ENCODE results near the gene ZBTB20. TPM values are rescaled to one million over a fixed set of nuclear protein-coding genes. Genes with fewer than 3 reads are reported as not detected.
A peak's percentile ranks its signal among the peaks of the same experiment; 100 is the strongest.

The ZBTB20 gene
- total RNA-seq, 1 donor from 2014 or later: 91.2 TPM

- Mint-ChIP-seq H3K27ac (no peak overlapping the region), H3K9me3 (peaks cover 8% of the 10 kb centered on the region), H3K4me3 (no peak overlapping the region), H3K27me3 (no peaks in the 10 kb centered on the region), H3K36me3 (ENCODE audit: low read depth) (no peaks in the 10 kb centered on the region), H3K4me1 (peaks cover 22% of the 10 kb centered on the region)
- no peak for DNase-seq
- no peak for TF ChIP-seq CTCF (IDR thresholded peaks at IDR 0.05)
- POLR2A ChIA-PET: interaction anchor here (0.6 kb wide), 1 partner anchor 113 kb away, joined by 8 read pairs; no protein-coding TSS in a partner anchor
- ATAC-seq (ENCODE audit: low read depth): no peak
- intact Hi-C loops (cut with micrococcal nuclease): no loop called here
- CTCF ChIA-PET: no interaction called here
Measured at GRCh38 chr3:114538211-114538610, 608.9 kb downstream of the ZBTB20 start.

DNA sequence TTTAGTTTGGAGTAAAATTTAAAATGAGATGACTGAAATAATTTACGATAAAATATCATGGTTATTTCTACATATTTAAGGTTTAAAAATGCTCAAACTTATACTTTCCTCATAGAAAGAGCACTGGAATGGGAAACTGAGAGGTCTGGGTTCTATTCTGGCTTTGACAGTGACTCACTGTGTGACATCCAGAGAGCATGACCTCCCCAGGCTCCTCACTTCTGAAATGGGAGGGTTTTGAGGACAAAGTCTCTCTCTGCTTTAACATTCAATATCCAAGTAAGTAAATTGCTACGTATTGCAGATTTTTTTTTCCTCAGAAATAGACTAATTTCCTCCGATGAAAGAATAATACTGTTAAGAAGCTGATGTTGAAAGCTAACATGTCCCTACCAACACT lies 618.6 kb downstream of the ZBTB20 start:
- ATAC-seq (ENCODE audit: low read depth) (no peak), DNase-seq (no peak)
- TF ChIP-seq CTCF (IDR thresholded peaks at IDR 0.05): no peak
- H3K27ac Mint-ChIP-seq: no peak overlapping the region
- intact Hi-C loops (cut with micrococcal nuclease): loop anchor here (2.0 kb wide), 1 partner anchor 14 kb away; no protein-coding TSS in a partner anchor
- no peak overlapping the region for H3K4me3 Mint-ChIP-seq
- H3K4me1 Mint-ChIP-seq: peaks cover 4% of the 10 kb centered on the region
- H3K36me3 Mint-ChIP-seq (ENCODE audit: low read depth): peaks cover 14% of the 10 kb centered on the region
- CTCF ChIA-PET: interaction anchor here (0.7 kb wide), 1 partner anchor 438 kb away, joined by 3 read pairs; no protein-coding TSS in a partner anchor
- peaks cover 4% of the 10 kb centered on the region for H3K9me3 Mint-ChIP-seq
- H3K27me3 Mint-ChIP-seq: no peaks in the 10 kb centered on the region
- POLR2A ChIA-PET: interaction anchor here (0.7 kb wide), 2 partner anchors 96 to 128 kb away, joined by 6 to 7 read pairs; no protein-coding TSS in a partner anchor

DNA sequence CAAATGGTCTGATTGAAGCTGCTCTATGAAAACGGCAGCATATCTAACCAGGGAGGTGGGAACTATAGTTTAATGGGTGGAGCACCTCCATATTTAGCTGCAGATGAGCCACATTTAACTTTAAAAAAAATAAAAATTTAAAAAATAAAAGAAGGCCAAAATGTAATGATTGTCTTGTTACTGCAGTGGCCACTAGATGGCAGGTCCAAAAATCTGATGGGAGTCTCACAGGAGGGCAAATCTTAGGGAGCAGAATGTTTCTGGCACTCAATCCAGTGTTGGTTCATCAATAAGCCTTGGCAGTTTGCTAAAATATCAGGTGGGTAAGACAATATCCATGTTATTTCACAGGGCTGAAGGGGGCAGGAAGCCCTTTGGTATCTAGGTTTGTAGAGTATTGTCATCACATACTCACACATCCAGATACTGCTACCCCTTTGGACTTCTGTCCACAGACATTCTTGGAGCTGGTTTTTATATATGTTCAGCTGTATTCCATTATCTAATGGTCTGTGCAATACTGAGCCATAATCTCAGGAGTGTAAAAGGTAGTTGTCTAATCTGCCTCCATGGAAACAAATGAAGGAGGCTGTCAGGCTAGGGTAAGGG lies 619.9 kb downstream of the ZBTB20 start:
- H3K4me3 Mint-ChIP-seq: no peak overlapping the region
- intact Hi-C loops (cut with micrococcal nuclease): no loop called here
- no peak for ATAC-seq (ENCODE audit: low read depth)
- no peaks in the 10 kb centered on the region for H3K4me1 Mint-ChIP-seq
- POLR2A ChIA-PET: interaction anchor here (0.5 kb wide), 1 partner anchor 737 kb away, joined by 6 read pairs; no protein-coding TSS in a partner anchor
- no peaks in the 10 kb centered on the region for H3K9me3 Mint-ChIP-seq
- CTCF ChIA-PET: interaction anchor here (1.2 kb wide), 2 partner anchors 15 to 708 kb away, joined by 3 read pairs; no protein-coding TSS in a partner anchor
- no peaks in the 10 kb centered on the region for H3K27me3 Mint-ChIP-seq
- no peak for DNase-seq
- no peak for TF ChIP-seq CTCF (IDR thresholded peaks at IDR 0.05)
- peaks cover 8% of the 10 kb centered on the region for H3K36me3 Mint-ChIP-seq (ENCODE audit: low read depth)
- H3K27ac Mint-ChIP-seq: no peak overlapping the region

- DNase-seq (no peak), ATAC-seq (ENCODE audit: low read depth) (no peak)
- Mint-ChIP-seq H3K4me3 (no peak overlapping the region), H3K9me3 (no peaks in the 10 kb centered on the region), H3K27ac (no peak overlapping the region), H3K27me3 (no peaks in the 10 kb centered on the region), H3K36me3 (ENCODE audit: low read depth) (no peaks in the 10 kb centered on the region), H3K4me1 (no peaks in the 10 kb centered on the region)
- POLR2A ChIA-PET: interaction anchor here (0.7 kb wide), 1 partner anchor 72 kb away, joined by 9 read pairs; no protein-coding TSS in a partner anchor
- intact Hi-C loops (cut with micrococcal nuclease): no loop called here
- no peak for TF ChIP-seq CTCF (IDR thresholded peaks at IDR 0.05)
- CTCF ChIA-PET: no interaction called here
Measured at GRCh38 chr3:114525278-114525677, 621.8 kb downstream of the ZBTB20 start.

DNA sequence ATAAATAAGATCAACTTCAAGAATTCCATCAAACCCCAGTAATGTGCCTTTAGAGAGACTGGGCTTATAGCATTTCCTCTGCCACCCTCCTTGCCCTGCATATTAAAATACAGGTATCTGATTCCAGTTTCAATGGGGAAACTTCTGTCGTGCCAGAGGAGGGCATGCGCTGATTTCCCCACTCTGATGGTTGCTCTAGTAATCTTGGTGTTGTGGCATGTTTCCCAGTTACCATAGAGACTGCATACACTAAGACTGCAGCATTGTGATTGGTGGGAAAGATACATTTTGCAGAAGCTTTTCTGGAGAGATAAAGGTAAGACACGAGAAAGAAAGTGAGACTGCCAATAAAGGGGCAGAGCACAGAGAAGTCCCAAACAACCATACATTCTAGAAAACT lies 627.7 kb downstream of the ZBTB20 start:
- H3K27me3 Mint-ChIP-seq: no peaks in the 10 kb centered on the region
- no peaks in the 10 kb centered on the region for H3K36me3 Mint-ChIP-seq (ENCODE audit: low read depth)
- ATAC-seq (ENCODE audit: low read depth) (peak; percentile 97), DNase-seq (peak; percentile 21)
- CTCF ChIA-PET: no interaction called here
- intact Hi-C loops (cut with micrococcal nuclease): loop anchor here (1.0 to 2.0 kb wide), 5 partner anchors 55 to 627 kb away; partner anchors contain the start of gene ZBTB20
- no peak for TF ChIP-seq CTCF (IDR thresholded peaks at IDR 0.05)
- H3K4me3 Mint-ChIP-seq: no peak overlapping the region
- no peaks in the 10 kb centered on the region for H3K4me1 Mint-ChIP-seq
- POLR2A ChIA-PET: interaction anchor here (1.7 kb wide), 1 partner anchor 65 kb away, joined by 7 read pairs; no protein-coding TSS in a partner anchor
- no peaks in the 10 kb centered on the region for H3K9me3 Mint-ChIP-seq
- H3K27ac Mint-ChIP-seq: no peak overlapping the region
